HG02840 (cell line): Measurements from ENCODE around the gene ANKRD49.

ENCODE experiments used
- ATAC-seq: cut with Tn5 transposase; IDR thresholded peaks from one replicate; pipeline ENCODE4 v1.9.1; 2021; ENCODE audit warnings: mild to moderate bottlenecking, moderate library complexity, moderate number of reproducible peaks; ENCODE audit not compliant: unreplicated experiment, low FRiP score

The ANKRD49 gene

GRCh38 chr11:94539420-94539819, 45.6 kb downstream of the ANKRD49 start:
- ATAC-seq, result no peak

GRCh38 chr11:94543695-94544645, 50.2 kb downstream of the ANKRD49 start, which contains the start of gene FUT4:
FUT4 (plus strand) TSS chr11:94543921; CDS start chr11:94544134, 213 bp downstream.
- peak; percentile 79 for ATAC-seq

DNA sequence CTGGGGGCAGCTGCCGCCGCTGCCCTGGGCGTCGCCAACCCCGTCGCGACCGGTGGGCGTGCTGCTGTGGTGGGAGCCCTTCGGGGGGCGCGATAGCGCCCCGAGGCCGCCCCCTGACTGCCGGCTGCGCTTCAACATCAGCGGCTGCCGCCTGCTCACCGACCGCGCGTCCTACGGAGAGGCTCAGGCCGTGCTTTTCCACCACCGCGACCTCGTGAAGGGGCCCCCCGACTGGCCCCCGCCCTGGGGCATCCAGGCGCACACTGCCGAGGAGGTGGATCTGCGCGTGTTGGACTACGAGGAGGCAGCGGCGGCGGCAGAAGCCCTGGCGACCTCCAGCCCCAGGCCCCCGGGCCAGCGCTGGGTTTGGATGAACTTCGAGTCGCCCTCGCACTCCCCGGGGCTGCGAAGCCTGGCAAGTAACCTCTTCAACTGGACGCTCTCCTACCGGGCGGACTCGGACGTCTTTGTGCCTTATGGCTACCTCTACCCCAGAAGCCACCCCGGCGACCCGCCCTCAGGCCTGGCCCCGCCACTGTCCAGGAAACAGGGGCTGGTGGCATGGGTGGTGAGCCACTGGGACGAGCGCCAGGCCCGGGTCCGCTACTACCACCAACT, 51.0 kb downstream of the ANKRD49 start:
- no peak for ATAC-seq

DNA sequence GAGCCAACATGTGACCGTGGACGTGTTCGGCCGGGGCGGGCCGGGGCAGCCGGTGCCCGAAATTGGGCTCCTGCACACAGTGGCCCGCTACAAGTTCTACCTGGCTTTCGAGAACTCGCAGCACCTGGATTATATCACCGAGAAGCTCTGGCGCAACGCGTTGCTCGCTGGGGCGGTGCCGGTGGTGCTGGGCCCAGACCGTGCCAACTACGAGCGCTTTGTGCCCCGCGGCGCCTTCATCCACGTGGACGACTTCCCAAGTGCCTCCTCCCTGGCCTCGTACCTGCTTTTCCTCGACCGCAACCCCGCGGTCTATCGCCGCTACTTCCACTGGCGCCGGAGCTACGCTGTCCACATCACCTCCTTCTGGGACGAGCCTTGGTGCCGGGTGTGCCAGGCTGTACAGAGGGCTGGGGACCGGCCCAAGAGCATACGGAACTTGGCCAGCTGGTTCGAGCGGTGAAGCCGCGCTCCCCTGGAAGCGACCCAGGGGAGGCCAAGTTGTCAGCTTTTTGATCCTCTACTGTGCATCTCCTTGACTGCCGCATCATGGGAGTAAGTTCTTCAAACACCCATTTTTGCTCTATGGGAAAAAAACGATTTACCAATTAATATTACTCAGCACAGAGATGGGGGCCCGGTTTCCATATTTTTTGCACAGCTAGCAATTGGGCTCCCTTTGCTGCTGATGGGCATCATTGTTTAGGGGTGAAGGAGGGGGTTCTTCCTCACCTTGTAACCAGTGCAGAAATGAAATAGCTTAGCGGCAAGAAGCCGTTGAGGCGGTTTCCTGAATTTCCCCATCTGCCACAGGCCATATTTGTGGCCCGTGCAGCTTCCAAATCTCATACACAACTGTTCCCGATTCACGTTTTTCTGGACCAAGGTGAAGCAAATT, 51.7 kb downstream of the ANKRD49 start:
- no peak for ATAC-seq

GRCh38 chr11:94546162-94546470, 52.3 kb downstream of the ANKRD49 start:
- ATAC-seq, result no peak

GRCh38 chr11:94546886-94547285, 53.1 kb downstream of the ANKRD49 start:
- ATAC-seq, result no peak

GRCh38 chr11:94549146-94549545, 55.4 kb downstream of the ANKRD49 start:
- ATAC-seq, result no peak
